ENCODE data around the gene WDR13. TPM values are rescaled to one million over a fixed set of nuclear protein-coding genes. Genes with fewer than 3 reads are reported as not detected.

WDR13 gene
- polyA plus RNA-seq, 1 donor (not counting 4 experiments of a cell fraction or from before 2014, with no cell fraction given) = 32.8 TPM

- Histone ChIP-seq H3K9me3 (ENCODE audit: control insufficient read depth, low read depth, low read length) (no peaks in the 10 kb centered on the region), H3K79me2 (ENCODE audit: control insufficient read depth, insufficient read depth, low read length) (no peaks in the 10 kb centered on the region), H4K20me1 (ENCODE audit: control insufficient read depth, extremely low read depth, insufficient read depth, low read length) (no peaks in the 10 kb centered on the region), H3K9me1 (ENCODE audit: control insufficient read depth, extremely low read depth, insufficient read depth, low read length) (no peaks in the 10 kb centered on the region), H3K36me3 (ENCODE audit: control insufficient read depth in 2 of 2, extremely low read depth in 1 of 2, insufficient read depth in 2 of 2, low read length in 2 of 2) (no peaks in the 10 kb centered on the region), H3K4me3 (ENCODE audit: control insufficient read depth in 2 of 3, extremely low read depth in 1 of 3, insufficient read depth in 2 of 3, low read depth in 1 of 3, low read length in 3 of 3) (no peak overlapping the region), H3K4me1 (ENCODE audit: control insufficient read depth, extremely low read depth, insufficient read depth, low read length) (no peaks in the 10 kb centered on the region), H2AFZ (ENCODE audit: control insufficient read depth, low read length) (no peak overlapping the region), H3K9ac (ENCODE audit: control insufficient read depth, extremely low read depth, insufficient read depth, low read length) (no peak overlapping the region), H3K27me3 (ENCODE audit: control insufficient read depth, extremely low read depth, insufficient read depth, low read length) (no peaks in the 10 kb centered on the region), H3K4me2 (ENCODE audit: control insufficient read depth, extremely low read depth, insufficient read depth, low read depth, low read length) (no peak overlapping the region), H3K27ac (ENCODE audit: control insufficient read depth, insufficient read depth, low read length) (no peak overlapping the region)
- FAIRE-seq = no peak
- no peak for DNase-seq (ENCODE audit: low read depth, low spot score)
- no peak for TF ChIP-seq EZH2 (IDR thresholded peaks at IDR 0.05; ENCODE audit: low read length)
- TF ChIP-seq CTCF (optimal IDR thresholded peaks at IDR 0.05 in 1 of 3, IDR thresholded peaks at IDR 0.05 in 1 of 3, conservative IDR thresholded peaks at IDR 0.05 in 1 of 3; ENCODE audit: extremely low read depth in 1 of 3, insufficient read depth in 2 of 3, low read length in 3 of 3) = no peak
- dilution Hi-C loops (cut with MboI; ENCODE audit: extremely low pct_ligation_motif_present, low sequenced_read_pairs) = no loop called here
Measured at GRCh38 chrX:48626401-48627298, 29.4 kb downstream of the WDR13 start.

GRCh38 chrX:48631376-48632090, 34.2 kb downstream of the WDR13 start:
- FAIRE-seq = peak; percentile 79
- Histone ChIP-seq H3K4me3 (ENCODE audit: control insufficient read depth in 2 of 3, extremely low read depth in 1 of 3, insufficient read depth in 2 of 3, low read depth in 1 of 3, low read length in 3 of 3) (no peak overlapping the region), H3K79me2 (ENCODE audit: control insufficient read depth, insufficient read depth, low read length) (no peaks in the 10 kb centered on the region), H3K9me3 (ENCODE audit: control insufficient read depth, low read depth, low read length) (no peaks in the 10 kb centered on the region), H3K27ac (ENCODE audit: control insufficient read depth, insufficient read depth, low read length) (no peak overlapping the region), H3K36me3 (ENCODE audit: control insufficient read depth in 2 of 2, extremely low read depth in 1 of 2, insufficient read depth in 2 of 2, low read length in 2 of 2) (no peaks in the 10 kb centered on the region), H3K4me2 (ENCODE audit: control insufficient read depth, extremely low read depth, insufficient read depth, low read depth, low read length) (peak overlapping the region; percentile 6), H3K9ac (ENCODE audit: control insufficient read depth, extremely low read depth, insufficient read depth, low read length) (no peak overlapping the region), H4K20me1 (ENCODE audit: control insufficient read depth, extremely low read depth, insufficient read depth, low read length) (no peaks in the 10 kb centered on the region), H3K27me3 (ENCODE audit: control insufficient read depth, extremely low read depth, insufficient read depth, low read length) (no peaks in the 10 kb centered on the region), H3K4me1 (ENCODE audit: control insufficient read depth, extremely low read depth, insufficient read depth, low read length) (no peaks in the 10 kb centered on the region), H2AFZ (ENCODE audit: control insufficient read depth, low read length) (no peak overlapping the region), H3K9me1 (ENCODE audit: control insufficient read depth, extremely low read depth, insufficient read depth, low read length) (no peaks in the 10 kb centered on the region)
- dilution Hi-C loops (cut with MboI; ENCODE audit: extremely low pct_ligation_motif_present, low sequenced_read_pairs) = no loop called here
- TF ChIP-seq EZH2 (IDR thresholded peaks at IDR 0.05; ENCODE audit: low read length) (no peak), CTCF (optimal IDR thresholded peaks at IDR 0.05 in 1 of 3, IDR thresholded peaks at IDR 0.05 in 1 of 3, conservative IDR thresholded peaks at IDR 0.05 in 1 of 3; ENCODE audit: extremely low read depth in 1 of 3, insufficient read depth in 2 of 3, low read length in 3 of 3) (peak; percentile 38 to 64 (median 54))
- peak; percentile 9 for DNase-seq (ENCODE audit: low read depth, low spot score)

All from keratinocyte (primary cell).